Activated CD4-positive, alpha-beta T cell treated with anti-CD3 and anti-CD28 coated beads, Interleukin-2, amount 10 ng/mL, durations not matched to agents 24 days and 14 days (primary cell): ENCODE data around the gene CAMP. TPM values are rescaled to one million over a fixed set of nuclear protein-coding genes. Genes with fewer than 3 reads are reported as not detected.
"Not testable (repeated sequence)": the region's sequence is repeated elsewhere in the genome, so short reads cannot be mapped to it uniquely, and the experiment has no call there.

Source experiments
- DNase-seq: peaks from one replicate; pipeline ENCODE4 v3.0.0; 2022
- H3K27ac Mint-ChIP-seq: one replicate; pipeline ENCODE4 v1.8.0; 2022; ENCODE audit warnings: mild to moderate bottlenecking, mixed read lengths
- H3K27me3 Mint-ChIP-seq: one replicate; pipeline ENCODE4 v1.8.0; 2022; ENCODE audit warnings: mixed read lengths
- H3K36me3 Mint-ChIP-seq: one replicate; pipeline ENCODE4 v1.8.0; 2022; ENCODE audit warnings: low read depth, mild to moderate bottlenecking, mixed read lengths
- H3K4me1 Mint-ChIP-seq: one replicate; pipeline ENCODE4 v1.8.0; 2021; ENCODE audit warnings: mixed read lengths
- H3K4me3 Mint-ChIP-seq: one replicate; pipeline ENCODE4 v1.8.0; 2022; ENCODE audit warnings: mild to moderate bottlenecking, moderate library complexity, mixed read lengths
- H3K9me3 Mint-ChIP-seq: one replicate; pipeline ENCODE4 v1.8.0; 2021; ENCODE audit warnings: mixed read lengths
- intact Hi-C: fragments of 100-400 bp; cut with micrococcal nuclease; formaldehyde crosslinking; loops from one replicate; pipeline ENCODE4 v1.15.1; 2023
- total RNA-seq: library from RNA; stranded (reverse); gene quantifications from 2 replicates; pipeline ENCODE4 v1.2.3, GENCODE V29; 2022

The CAMP gene
- total RNA-seq, 1 donor from 2014 or later, result not detected

DNA sequence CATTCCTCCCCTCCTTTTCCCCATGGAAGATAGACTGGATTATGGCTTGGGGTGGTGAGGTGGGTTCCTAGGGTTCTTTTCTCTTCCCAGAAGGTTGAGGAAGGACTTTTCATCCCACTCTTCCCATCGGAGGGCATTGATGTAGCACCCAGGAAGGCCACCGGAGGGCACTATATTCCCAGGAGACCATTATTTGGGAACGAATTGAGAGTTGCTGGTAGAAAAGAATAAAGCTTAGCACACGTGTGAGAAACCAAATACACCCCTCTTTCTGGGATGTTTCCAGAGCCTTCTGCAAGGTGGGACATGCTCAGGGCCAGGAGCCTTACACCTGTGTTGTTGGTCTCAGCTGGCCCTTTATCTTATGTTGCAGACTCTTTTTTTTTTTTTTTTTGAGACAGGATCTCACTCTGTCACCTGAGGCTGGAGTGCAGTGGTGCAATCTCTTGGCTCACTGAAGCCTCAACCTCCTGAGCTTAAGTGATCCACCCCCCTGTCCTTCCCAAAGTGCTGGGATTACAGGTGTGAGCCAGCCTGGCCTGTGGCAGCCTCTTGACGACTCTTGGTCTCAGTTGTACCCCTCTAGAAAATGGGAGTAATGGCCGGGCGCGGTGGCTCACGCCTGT is 28.7 kb upstream of the CAMP start:
- intact Hi-C loops, result loop anchor here (2.0 kb wide), 1 partner anchor 242 kb away; no protein-coding TSS in a partner anchor
- Mint-ChIP-seq H3K27ac (no peak overlapping the region), H3K27me3 (peaks cover 10% of the 10 kb centered on the region), H3K36me3 (no peaks in the 10 kb centered on the region), H3K4me1 (no peaks in the 10 kb centered on the region), H3K4me3 (no peak overlapping the region), H3K9me3 (no peaks in the 10 kb centered on the region)
- DNase-seq, result peak; percentile 77

DNA sequence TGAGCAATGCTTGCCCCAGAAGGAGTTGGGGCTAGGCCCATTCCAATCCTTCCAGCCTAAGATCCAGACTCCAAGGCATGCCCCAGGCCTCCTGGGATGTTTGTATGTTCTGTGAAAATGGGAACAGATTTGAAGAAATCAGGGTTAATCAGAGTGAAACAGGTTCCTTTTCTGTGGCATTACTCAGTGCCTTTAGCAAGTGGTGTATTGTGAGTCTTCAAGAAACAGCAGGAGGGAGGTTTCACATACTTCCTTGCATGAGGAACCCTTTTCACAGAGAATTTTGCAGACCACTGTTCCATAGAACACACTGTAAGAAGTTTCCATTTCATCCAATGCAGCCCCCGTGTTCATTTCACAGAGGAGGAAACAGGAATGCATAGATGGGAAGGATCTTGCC is 26.7 kb upstream of the CAMP start:
- Mint-ChIP-seq H3K27me3 (peaks cover 13% of the 10 kb centered on the region), H3K9me3 (no peaks in the 10 kb centered on the region)
- intact Hi-C loops, result no loop called here

DNA sequence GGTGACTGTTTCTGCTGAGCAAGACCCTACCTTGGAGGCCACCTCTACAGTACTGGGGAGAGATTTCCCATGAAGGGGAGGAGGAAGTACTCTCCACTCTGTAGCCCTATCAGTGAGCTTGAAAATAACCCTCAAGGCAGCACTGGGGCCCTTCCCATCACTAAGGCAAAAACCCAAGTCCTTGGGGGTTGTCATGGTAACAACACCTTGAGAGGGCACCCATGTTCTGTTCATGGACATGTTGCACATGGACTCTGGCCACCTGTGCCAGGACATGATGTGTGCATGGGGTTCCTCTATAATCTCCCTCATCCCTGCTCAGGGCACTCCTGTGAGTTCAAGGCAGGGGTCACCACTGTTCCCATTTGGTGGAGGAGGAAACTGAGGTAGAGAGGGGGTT is 24.2 kb upstream of the CAMP start:
- H3K4me3 Mint-ChIP-seq, result no peak overlapping the region
- H3K27ac Mint-ChIP-seq, result no peak overlapping the region
- no peak for DNase-seq
- no peaks in the 10 kb centered on the region for H3K9me3 Mint-ChIP-seq
- no peaks in the 10 kb centered on the region for H3K36me3 Mint-ChIP-seq
- H3K4me1 Mint-ChIP-seq, result no peaks in the 10 kb centered on the region
- peaks cover 10% of the 10 kb centered on the region for H3K27me3 Mint-ChIP-seq
- intact Hi-C loops, result no loop called here

More for the DNA sequence above, 26.7 kb upstream of the CAMP start:
- Mint-ChIP-seq H3K27ac (no peak overlapping the region), H3K4me1 (no peaks in the 10 kb centered on the region), H3K36me3 (no peaks in the 10 kb centered on the region), H3K4me3 (no peak overlapping the region)
- no peak for DNase-seq

DNA sequence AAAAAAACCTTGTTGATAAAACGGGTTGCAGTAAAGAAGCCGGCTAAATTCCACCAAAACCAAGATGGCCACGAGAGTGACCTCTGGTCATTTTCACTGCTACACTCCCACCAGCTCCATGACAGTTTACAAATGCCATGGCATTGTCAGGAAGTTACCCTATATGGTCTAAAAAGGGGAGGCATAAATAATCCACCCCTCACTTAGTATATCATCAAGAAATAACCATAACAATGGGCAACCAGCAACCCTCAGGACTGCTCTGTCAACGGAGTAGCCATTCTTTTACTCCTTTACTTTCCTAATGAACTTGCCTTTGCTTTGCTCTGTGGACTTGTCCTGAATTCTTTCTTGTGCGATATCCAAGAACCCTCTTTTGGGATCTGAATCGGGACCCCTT is 20.7 kb upstream of the CAMP start:
- peaks cover 4% of the 10 kb centered on the region for H3K27me3 Mint-ChIP-seq
- H3K4me3 Mint-ChIP-seq, result no peak overlapping the region
- H3K4me1 Mint-ChIP-seq, result no peaks in the 10 kb centered on the region
- no peak overlapping the region for H3K27ac Mint-ChIP-seq
- intact Hi-C loops, result no loop called here
- H3K36me3 Mint-ChIP-seq, result no peaks in the 10 kb centered on the region
- H3K9me3 Mint-ChIP-seq, result no peaks in the 10 kb centered on the region
- DNase-seq, result no peak

DNA sequence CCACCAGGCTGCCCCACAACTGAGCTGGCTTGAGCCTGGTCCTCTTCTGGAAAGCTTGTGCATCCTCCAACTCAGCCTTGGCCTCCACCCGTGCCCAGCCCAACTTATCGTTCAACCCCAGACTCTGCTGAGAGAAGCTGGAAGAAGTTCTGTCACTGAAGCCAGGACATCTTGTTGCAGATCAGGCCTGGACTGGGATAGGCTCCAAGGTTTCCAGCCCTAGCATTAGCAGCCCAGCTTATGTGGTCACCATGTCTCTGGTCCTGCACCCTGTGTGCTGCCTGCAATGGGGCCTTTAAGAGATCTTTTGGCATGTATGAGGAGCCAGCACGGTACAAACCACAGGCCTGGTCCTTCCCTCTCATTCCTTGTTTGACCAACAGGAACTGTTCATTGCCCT is 15.2 kb upstream of the CAMP start:
- Mint-ChIP-seq H3K36me3 (no peaks in the 10 kb centered on the region), H3K27me3 (peaks cover 2% of the 10 kb centered on the region), H3K9me3 (no peaks in the 10 kb centered on the region), H3K4me3 (no peak overlapping the region), H3K27ac (no peak overlapping the region), H3K4me1 (no peaks in the 10 kb centered on the region)
- intact Hi-C loops, result no loop called here
- no peak for DNase-seq

DNA sequence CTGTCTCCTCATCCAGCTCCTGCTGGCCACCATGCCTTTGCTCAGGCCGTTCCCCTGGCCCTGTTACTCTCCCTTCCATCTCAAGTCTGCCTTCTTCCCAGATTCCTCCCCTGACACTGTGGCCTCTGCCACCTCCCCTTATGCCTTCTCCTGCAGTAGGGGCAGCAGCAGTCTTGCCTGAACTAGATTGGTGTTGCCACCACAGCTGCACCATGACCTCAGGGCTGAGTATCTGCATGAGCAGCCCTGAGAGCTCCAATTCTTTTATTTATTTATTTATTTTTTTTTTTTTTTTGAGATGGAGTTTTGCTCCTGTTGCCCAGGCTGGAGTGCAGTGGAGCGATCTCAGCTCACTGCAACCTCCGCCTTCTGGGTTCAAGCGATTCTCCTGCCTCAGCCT is 13.8 kb upstream of the CAMP start:
- no peaks in the 10 kb centered on the region for H3K9me3 Mint-ChIP-seq
- H3K4me1 Mint-ChIP-seq, result no peaks in the 10 kb centered on the region
- no peak overlapping the region for H3K27ac Mint-ChIP-seq
- H3K27me3 Mint-ChIP-seq, result peaks cover 2% of the 10 kb centered on the region
- intact Hi-C loops, result no loop called here
- DNase-seq, result no peak
- H3K36me3 Mint-ChIP-seq, result no peaks in the 10 kb centered on the region
- H3K4me3 Mint-ChIP-seq, result no peak overlapping the region

DNA sequence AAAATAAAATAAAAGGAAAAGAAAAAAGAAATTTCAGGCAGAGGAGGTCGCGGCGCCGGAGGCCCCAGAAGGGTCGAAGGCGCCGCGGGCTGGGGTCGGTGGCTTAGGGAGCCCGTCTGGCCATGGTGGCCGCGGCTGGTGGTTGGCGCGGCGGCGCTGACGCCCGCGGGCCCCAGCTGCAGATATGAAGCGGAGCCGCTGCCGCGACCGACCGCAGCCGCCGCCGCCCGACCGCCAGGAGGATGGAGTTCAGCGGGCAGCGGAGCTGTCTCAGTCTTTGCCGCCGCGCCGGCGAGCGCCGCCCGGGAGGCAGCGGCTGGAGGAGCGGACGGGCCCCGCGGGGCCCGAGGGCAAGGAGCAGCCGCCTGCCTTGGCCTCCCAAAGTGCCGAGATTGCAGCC is 12.8 kb upstream of the CAMP start:
- DNase-seq, intact Hi-C loops, H3K4me1 Mint-ChIP-seq, H3K36me3 Mint-ChIP-seq, H3K9me3 Mint-ChIP-seq, H3K4me3 Mint-ChIP-seq, H3K27ac Mint-ChIP-seq, H3K27me3 Mint-ChIP-seq: not testable (repeated sequence)

DNA sequence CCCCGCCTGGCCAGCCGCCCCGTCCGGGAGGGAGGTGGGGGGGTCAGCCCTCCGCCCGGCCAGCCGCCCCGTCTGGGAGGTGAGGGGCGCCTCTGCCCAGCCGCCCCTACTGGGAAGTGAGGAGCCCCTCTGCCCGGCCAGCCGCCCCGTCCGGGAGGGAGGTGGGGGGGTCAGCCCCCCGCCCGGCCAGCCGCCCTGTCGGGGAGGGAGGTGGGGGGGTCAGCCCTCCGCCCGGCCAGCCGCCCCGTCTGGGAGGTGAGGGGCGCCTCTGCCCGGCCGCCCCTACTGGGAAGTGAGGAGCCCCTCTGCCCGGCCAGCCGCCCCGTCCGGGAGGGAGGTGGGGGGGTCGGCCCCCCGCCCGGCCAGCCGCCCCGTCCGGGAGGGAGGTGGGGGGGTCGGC is 11.5 kb upstream of the CAMP start:
- not testable (repeated sequence) for H3K27ac Mint-ChIP-seq

DNA sequence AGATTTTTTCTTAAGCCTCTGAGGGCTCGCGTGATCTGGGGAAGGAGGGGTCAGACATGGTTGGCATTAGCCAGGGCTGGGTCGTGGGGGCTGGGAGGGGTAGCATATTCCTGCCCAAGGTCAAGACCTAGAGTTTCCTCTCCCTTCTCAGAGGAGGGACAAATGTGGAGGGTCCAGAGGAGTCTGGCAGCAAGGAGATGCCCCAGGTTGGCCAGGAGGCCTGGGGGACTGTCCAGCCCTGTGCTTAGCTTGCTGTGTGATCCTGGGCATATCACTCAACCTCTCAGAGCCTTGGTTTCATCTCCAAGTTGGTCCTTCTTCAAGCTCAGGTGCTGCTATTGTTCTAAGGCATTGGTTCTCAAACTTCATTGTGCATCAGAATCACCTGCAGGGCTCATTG is 9.1 kb upstream of the CAMP start:
- H3K27me3 Mint-ChIP-seq, result peaks cover 2% of the 10 kb centered on the region
- no peaks in the 10 kb centered on the region for H3K36me3 Mint-ChIP-seq
- no peak for DNase-seq
- H3K9me3 Mint-ChIP-seq, result no peaks in the 10 kb centered on the region
- intact Hi-C loops, result no loop called here
- H3K27ac Mint-ChIP-seq, result no peak overlapping the region
- no peak overlapping the region for H3K4me3 Mint-ChIP-seq
- H3K4me1 Mint-ChIP-seq, result no peaks in the 10 kb centered on the region

More for the DNA sequence above, 11.5 kb upstream of the CAMP start:
- DNase-seq, H3K4me1 Mint-ChIP-seq, H3K36me3 Mint-ChIP-seq, H3K27me3 Mint-ChIP-seq, H3K9me3 Mint-ChIP-seq, H3K4me3 Mint-ChIP-seq, intact Hi-C loops: not testable (repeated sequence)

DNA sequence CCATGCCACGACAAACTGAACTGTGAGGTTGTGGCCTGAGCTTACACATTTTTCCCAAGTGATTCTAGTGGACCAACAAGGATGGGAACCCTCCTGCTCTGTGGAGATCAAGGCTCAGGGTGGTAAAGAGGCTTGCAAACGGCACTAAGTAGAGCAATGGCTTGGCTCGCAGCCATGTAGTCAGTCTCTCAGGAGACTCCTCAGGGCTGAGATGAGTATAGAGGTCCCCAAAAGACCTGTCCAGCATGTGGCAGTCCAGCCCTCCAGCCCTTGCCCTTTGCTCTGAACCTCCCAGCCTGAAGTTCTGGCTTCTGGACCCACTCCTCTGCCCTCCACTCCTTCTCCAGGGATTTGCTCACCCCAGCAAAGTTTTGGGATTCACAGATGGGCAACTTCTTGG is 8.3 kb upstream of the CAMP start:
- no peaks in the 10 kb centered on the region for H3K9me3 Mint-ChIP-seq
- H3K27me3 Mint-ChIP-seq, result peaks cover 1% of the 10 kb centered on the region
- H3K27ac Mint-ChIP-seq, result no peak overlapping the region
- DNase-seq, result no peak
- no peaks in the 10 kb centered on the region for H3K4me1 Mint-ChIP-seq
- intact Hi-C loops, result no loop called here
- H3K4me3 Mint-ChIP-seq, result no peak overlapping the region
- H3K36me3 Mint-ChIP-seq, result no peaks in the 10 kb centered on the region

DNA sequence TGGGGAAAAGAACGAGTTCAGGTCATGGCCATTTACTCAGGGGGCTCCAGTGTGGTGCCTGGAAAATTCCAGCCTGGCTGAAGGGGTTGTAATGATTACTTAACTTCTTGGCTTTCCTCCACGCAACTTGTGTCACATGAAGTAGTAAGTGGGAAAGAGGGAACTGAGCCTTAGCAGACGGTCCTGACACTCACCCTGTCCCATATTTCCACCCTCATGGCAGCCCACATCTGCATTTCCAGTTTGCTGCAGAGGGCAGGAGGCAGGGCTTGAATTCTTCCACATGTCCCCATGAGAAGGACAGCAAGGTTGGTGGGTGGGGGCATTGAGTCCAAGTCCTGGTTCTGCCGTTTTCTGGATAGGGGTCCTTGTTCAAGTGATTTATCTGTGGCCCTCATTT is 7.8 kb upstream of the CAMP start:
- no peak overlapping the region for H3K4me3 Mint-ChIP-seq
- DNase-seq, result no peak
- no peak overlapping the region for H3K27ac Mint-ChIP-seq
- intact Hi-C loops, result no loop called here
- no peaks in the 10 kb centered on the region for H3K36me3 Mint-ChIP-seq
- no peaks in the 10 kb centered on the region for H3K4me1 Mint-ChIP-seq
- no peaks in the 10 kb centered on the region for H3K9me3 Mint-ChIP-seq
- H3K27me3 Mint-ChIP-seq, result peaks cover 2% of the 10 kb centered on the region

DNA sequence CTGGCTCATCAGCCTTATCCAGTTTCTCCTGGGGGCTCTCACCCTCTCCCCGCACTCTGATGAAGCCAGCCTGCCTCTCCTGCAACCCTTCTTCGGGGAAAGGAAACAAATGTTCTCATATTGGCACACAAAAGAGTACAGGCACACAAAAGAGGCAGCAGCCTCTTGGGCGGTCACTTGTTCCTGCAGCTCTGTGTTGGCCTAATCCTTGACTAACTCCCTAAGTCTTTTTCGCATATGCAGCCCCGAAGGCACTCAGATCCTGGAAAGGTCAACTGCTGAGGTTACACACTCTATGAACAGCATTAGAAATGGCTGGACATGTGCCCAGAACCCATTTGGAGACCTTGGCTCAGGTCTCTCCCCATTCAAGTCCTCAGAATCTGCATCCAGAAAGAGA is 7.4 kb upstream of the CAMP start:
- intact Hi-C loops, result no loop called here
- Mint-ChIP-seq H3K27me3 (peaks cover 2% of the 10 kb centered on the region), H3K4me1 (no peaks in the 10 kb centered on the region), H3K27ac (no peak overlapping the region), H3K4me3 (no peak overlapping the region), H3K36me3 (no peaks in the 10 kb centered on the region), H3K9me3 (no peaks in the 10 kb centered on the region)
- DNase-seq, result no peak

DNA sequence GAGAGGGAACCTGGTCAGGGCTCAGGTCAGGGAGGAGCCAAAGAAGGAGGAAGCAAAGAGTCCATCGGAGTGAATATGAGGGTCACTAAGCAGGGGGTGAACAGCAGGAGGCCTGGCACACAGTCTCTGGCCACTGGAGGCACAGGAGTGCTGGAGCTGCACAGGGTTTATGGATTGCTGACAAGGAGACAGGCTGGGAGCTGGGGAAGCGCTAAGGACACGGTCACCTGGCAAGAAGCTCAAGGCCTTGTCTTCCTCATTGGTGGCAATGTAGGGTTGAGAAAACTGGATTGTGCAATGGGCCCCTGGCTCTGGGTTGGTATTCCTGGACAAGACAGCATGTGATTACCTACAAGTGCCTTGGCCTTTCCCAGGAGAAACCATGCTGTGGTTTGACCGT is 5.8 kb upstream of the CAMP start:
- no peaks in the 10 kb centered on the region for H3K9me3 Mint-ChIP-seq
- no peak overlapping the region for H3K27ac Mint-ChIP-seq
- H3K27me3 Mint-ChIP-seq, result peaks cover 2% of the 10 kb centered on the region
- no peak overlapping the region for H3K4me3 Mint-ChIP-seq
- DNase-seq, result no peak
- H3K4me1 Mint-ChIP-seq, result no peaks in the 10 kb centered on the region
- no peaks in the 10 kb centered on the region for H3K36me3 Mint-ChIP-seq
- intact Hi-C loops, result no loop called here

DNA sequence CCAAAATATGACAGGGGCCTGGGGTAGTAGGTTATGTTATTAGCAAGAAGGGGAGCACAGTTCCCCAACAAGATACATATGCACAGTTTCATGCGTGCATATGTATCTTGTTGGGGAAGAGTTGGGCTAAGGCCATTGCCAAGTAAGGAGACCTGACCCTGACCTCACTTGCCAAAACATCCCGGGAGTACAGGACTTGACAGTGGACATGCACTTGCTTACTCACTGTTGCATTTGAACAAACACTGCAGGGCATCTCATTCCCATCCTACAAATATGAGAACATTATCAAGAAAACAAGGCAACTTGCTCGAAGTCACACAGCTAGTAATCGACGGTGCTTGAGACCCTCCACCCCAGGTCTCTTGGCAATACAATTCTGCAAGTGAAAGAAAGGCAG is 4.8 kb upstream of the CAMP start:
- no peak for DNase-seq
- intact Hi-C loops, result no loop called here
- Mint-ChIP-seq H3K36me3 (no peaks in the 10 kb centered on the region), H3K27ac (no peak overlapping the region), H3K4me3 (no peak overlapping the region), H3K4me1 (no peaks in the 10 kb centered on the region), H3K27me3 (peaks cover 2% of the 10 kb centered on the region), H3K9me3 (no peaks in the 10 kb centered on the region)

DNA sequence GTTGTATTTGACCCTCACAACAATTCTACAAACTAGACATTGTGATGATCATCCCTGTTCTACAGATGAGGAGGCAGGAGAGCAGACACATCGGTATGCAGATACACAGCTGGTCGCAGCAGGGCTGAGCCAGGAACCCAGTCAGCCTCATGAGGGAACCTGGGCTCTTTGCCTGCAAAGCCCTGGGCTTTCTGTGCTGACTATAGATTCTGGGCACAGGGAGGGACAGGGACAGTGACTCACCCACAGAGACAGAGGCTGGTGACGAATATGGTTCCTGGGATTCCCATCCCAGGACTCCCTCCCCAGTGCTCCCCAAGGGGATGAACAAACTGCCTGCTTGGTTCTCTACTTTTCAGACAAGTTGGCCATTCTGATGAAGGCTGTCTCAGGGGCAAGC is 3.8 kb upstream of the CAMP start:
- Mint-ChIP-seq H3K4me3 (no peak overlapping the region), H3K27ac (no peak overlapping the region), H3K27me3 (peaks cover 4% of the 10 kb centered on the region), H3K36me3 (no peaks in the 10 kb centered on the region), H3K9me3 (no peaks in the 10 kb centered on the region), H3K4me1 (no peaks in the 10 kb centered on the region)
- DNase-seq, result no peak
- intact Hi-C loops, result no loop called here
